ENCODE data around the gene OR6C6.
"Not testable (repeated sequence)": the region's sequence is repeated elsewhere in the genome, so short reads cannot be mapped to it uniquely, and the experiment has no call there.

Gene OR6C6

DNA sequence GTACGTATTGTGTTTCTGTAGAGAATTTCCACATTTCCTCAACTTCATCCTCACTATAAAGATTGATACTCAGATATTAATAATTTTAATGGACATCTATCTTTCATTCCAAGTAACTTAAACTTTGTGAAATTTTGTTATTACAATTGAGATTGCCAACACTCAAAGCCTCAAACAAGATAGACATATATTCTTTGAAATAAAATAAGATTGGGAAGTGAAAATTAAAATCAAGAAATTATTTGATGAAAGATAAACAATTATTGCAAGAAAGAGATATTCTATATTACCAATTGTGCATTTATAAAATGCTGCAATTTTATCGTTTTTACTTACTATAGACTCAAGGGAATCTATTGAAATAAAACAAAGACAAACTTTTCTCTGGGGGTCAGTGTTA, at the start of gene OR6C6:
OR6C6 (minus strand) TSS at position 101 of the 400 bp plus-strand sequence. CDS start 1,337 bp downstream, outside the sequence.
- DNase-seq: no peak

- no peak for DNase-seq
These were observed 39.6 kb upstream of the OR6C6 start for GRCh38 chr12:55336002-55336401.

DNA sequence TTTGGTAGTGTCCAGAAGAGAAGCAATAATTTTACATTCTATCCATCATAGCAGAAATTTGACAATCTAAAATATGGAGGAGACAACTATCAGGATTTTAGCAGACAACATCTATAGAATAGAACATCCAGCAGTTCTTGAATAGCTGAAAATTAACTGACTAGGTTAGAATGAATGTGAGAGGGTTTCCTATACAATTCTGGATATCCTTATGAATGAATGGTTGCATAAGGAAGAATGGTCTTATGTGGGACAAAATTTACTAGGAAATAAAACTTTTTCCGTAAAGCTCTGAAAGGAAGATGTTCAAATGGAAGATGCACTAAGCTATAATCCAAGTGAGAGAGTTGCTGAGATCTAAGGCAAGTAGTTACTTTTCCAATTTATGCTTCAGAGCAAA, 34.1 kb upstream of the OR6C6 start, which contains the start of gene OR6C3:
OR6C3 (plus strand) TSS at position 301 of the 400 bp plus-strand sequence. CDS start 955 bp downstream, outside the sequence.
- no peak for DNase-seq

DNA sequence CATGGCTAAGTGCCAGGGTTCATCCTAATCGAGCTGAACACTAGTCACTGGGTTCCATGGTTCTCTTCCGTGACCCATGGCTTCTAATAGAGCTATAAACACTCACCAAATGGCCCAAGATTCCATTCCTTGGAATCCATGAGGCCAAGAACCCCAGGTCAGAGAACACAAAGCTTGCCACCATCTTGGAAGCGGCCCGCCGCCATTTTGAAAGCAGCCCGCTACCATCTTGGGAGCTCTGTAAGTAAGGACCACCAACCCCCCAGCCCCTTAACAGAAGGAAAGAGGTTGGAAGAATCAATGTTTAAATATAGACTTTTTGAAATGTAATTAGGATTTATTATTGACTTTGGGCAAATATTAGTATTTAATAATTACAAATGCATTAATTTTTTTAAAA, 29.4 kb upstream of the OR6C6 start:
- DNase-seq: not testable (repeated sequence)

DNA sequence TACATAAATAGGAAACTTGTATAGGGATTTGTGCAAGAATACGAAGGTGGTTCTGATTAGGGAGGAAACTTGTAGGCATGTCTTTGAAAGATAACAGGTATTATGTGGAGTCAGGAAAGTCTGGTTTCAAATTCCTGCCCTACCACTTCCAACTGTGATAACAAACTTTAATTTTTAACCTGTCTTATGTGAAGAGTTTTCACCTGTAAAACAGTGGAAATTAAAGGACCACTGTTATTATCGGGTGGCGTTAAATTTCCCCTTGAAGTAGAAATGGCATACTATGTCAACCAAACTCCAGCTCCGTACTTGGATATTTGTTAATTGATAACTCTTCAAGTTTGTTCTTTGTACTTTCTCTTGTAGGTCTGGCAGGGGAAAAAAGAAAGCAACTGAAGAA, 23.8 kb upstream of the OR6C6 start:
- no peak for DNase-seq

DNA sequence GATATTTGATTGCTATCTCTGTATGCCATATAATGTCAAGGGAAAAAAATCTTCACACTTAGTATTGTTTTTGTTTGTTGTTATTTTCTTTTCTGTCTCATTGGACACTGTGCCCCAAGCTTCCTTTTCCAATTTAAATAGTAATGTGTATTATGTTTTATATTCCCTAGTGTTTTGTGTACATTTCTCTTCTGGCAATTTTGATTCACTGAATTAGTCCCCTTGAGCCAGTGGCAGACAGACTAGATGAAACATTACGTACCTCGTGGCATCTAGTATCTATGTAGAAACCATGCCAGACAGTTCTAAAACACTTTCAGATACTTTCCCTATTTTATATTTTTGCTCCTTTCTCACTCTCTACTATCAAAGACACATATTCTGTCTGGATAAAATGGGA, 17.7 kb upstream of the OR6C6 start, which contains the start of gene OR6C1:
OR6C1 (plus strand) TSS at position 301 of the 400 bp plus-strand sequence. CDS start 6,257 bp downstream, outside the sequence.
- DNase-seq: no peak

GRCh38 chr12:55289999-55290398, 6.4 kb downstream of the OR6C6 start:
- no peak for DNase-seq

- DNase-seq: no peak
These were observed 15.4 kb downstream of the OR6C6 start for GRCh38 chr12:55280991-55281390.

DNA sequence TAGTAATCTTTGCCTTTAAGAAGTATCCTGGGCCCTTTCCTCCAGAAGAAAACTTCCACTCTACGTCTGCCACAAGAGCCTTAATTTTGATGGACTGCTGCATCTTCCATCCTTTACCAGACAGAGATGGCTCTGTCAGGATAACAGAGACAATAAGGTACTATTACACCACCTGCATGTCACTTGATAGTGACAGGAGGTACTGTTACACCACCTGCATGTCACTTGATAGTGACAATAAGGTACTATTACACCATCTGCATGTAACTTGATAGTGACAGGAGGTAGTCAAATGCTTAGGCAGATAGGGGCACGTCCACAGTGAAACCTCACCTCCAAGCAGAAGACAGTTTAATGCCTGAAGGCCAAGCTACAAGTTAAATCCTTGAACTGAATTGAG, 38.1 kb downstream of the OR6C6 start:
- no peak for DNase-seq

DNA sequence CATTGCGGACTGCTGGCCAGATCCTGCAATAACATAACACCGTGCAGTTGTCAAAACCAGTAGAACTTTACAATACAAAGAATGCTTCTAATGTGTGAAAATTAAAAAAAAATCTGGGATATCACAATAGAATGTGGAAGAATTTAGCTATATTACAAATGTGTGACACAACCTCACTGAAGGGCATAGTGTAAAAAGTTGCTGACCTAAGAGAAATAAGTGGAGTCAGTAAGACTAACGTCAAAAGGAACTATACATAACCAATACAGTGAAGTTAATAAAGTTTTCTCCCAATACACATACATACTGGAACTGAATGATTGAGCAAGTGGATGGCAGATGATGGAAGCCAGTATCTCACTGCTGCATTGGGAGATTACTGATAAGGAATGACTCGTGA, 39.5 kb downstream of the OR6C6 start:
- no peak for DNase-seq

DNA sequence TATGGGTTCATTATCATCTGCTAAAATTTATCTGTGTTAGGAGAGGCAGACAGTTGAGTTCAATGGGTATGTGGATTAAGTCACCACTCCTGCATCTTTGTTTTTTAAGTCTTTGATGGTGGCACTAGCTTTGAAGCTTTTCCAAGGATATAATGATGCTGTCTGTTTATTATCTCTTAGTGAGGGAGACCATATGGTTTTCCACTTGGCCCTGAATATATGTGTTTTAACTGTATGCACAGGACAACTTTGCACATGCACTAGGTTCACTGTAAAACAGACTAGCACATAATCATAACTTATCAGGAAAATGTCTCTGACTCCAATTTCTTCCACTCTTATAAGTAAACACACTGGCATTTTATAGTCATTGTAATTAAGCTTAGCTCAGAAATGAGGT, 43.1 kb downstream of the OR6C6 start:
- no peak for DNase-seq

- DNase-seq: no peak
These were observed 45.4 kb downstream of the OR6C6 start for GRCh38 chr12:55250944-55251343.

GRCh38 chr12:55246159-55246558, 50.2 kb downstream of the OR6C6 start:
- DNase-seq: no peak

DNA sequence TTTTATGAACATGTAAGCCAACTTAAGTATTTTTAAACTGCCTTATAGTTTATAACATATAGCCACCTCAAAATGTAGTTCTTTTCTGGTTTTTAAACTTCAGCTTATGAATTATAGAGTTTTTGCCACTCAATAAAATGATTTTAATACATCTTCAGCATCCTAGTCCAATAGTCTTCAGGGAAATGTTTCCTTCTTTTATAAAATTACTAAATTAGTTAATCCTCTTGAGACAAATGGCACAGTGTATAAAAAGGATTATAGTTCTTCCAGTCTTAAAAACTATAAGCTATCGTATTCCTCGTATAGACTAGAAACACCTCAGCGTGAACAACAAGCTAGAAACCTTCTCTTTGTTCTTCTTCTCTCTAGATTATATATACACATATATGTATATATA, 52.1 kb downstream of the OR6C6 start, which contains the start of gene OR6C74:
OR6C74 (plus strand) TSS at position 301 of the 400 bp plus-strand sequence. CDS start 2,679 bp downstream, outside the sequence.
- no peak for DNase-seq
